KBM-7 (cell line): ENCODE data around the gene SLC35A3.

Experiments used
- DNase-seq: peaks from one replicate; pipeline ENCODE4 v3.0.0-alpha.2; 2015
- in situ Hi-C: fragments of 300-500 bp; cut with MboI; formaldehyde crosslinking; loops from 2 replicates; pipeline ENCODE4 v1.14.3; 2020; ENCODE audit warnings: low sequenced_read_pairs, low pct_unique_long_range_greater_than_20kb, mixed read lengths

SLC35A3 gene

DNA sequence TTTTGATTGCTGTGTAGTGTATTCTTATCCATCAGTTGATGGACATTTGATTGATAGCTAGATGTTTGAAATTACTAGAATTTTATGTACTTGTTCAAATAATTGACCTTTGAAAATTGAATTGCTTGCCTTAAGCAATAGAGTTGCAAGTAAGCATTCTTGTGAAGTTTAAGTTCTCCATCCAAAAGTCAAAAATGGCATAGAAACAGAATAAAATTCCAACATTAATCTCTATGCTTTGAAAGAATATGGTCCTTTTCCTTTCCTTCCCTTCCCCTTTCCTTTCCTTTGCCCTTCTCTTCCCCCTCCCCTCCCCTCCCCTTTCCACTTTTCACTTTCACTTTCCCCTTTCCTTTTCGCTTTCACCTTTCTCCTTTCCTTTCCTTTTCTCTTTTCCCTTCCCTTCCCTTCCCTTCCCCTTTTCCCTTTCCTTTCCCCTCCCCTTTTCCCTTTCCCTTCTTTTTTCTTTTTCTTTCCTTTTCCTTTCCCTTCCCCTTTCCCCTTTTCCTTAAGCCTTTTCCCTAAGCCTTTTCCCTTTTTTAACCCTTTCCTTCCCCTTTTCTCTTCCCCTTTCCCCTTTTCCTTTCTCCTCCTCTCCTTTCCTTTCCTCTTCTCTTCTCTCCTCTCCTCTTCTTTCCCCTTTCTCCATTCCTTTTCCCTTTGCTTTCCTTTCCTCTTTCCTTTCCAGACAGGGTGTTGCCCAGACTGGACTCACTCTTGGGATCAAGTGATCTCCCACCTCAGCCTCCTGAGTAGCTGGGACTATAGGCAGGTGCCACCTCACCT, 95.6 kb downstream of the SLC35A3 start:
- in situ Hi-C loops, result no loop called here

GRCh38 chr1:100065969-100066227, 96.1 kb downstream of the SLC35A3 start:
- in situ Hi-C loops, result no loop called here
- DNase-seq, result no peak

More for the DNA sequence above, 95.6 kb downstream of the SLC35A3 start:
- no peak for DNase-seq

- no peak for DNase-seq
- in situ Hi-C loops, result no loop called here
Measured at GRCh38 chr1:100070201-100070939, 100.6 kb downstream of the SLC35A3 start.

DNA sequence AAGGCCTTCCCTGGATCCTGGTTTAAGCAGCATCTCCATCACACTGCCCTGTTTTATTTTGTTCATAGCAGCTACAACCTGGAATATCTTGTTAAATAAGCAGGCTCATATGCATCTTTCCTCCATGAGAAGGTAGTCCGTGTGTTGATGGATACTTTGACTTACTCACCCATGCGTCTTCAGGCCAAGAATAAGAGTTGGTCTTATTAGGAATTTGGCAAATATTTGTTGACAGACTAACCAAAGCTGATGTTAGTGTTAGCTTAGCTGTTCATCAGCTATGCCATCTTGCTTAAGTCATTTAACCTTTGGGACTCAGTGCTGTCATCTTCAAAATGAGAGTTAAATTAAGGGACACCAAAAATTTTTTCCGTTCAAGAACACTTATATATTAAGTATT, 103.7 kb downstream of the SLC35A3 start:
- no peak for DNase-seq
- in situ Hi-C loops, result no loop called here

- in situ Hi-C loops, result no loop called here
- DNase-seq, result no peak
Measured at GRCh38 chr1:100074604-100075395, 105.0 kb downstream of the SLC35A3 start.

DNA sequence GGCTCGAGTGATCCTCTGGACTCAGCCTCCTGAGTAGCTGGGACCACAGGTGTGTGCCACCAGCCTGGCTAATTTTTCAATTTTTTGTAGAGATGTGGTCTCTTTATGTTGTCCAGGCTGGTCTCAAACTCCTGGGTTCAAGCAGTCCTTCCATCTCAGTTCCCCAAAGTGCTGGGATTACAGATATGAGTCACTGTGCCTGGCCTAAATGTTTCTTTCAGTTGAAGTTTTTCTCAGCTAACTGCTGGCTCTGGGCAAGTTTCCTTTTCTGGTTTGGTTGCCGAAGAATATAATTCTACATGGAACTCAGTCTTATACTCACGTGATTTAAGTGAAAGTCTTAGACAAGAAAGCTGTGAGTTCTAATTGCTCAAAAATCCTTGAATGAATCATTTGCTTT, 106.0 kb downstream of the SLC35A3 start:
- in situ Hi-C loops, result no loop called here

DNA sequence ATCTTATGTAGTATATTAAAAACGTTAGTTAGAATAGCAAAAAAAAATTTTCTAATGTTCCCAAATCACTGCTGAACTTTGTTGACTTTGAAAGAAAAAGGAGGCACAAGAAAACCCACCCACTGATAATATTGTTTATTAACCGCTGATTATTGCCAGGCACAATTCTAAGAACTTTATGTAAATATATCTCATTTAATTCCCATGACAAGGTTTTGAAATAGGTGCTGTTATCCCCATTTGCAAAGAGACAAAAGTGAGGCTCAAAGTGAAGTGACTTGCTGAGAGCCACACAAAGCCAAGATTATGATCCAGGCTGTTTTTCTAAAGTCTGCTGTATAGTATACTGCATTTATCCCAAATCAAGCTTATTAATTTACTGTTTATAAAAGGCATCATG, 106.5 kb downstream of the SLC35A3 start:
- no peak for DNase-seq
- in situ Hi-C loops, result no loop called here

More for the DNA sequence above, 106.0 kb downstream of the SLC35A3 start:
- DNase-seq, result no peak

GRCh38 chr1:100076744-100077143, 106.9 kb downstream of the SLC35A3 start:
- DNase-seq, result no peak
- in situ Hi-C loops, result no loop called here

DNA sequence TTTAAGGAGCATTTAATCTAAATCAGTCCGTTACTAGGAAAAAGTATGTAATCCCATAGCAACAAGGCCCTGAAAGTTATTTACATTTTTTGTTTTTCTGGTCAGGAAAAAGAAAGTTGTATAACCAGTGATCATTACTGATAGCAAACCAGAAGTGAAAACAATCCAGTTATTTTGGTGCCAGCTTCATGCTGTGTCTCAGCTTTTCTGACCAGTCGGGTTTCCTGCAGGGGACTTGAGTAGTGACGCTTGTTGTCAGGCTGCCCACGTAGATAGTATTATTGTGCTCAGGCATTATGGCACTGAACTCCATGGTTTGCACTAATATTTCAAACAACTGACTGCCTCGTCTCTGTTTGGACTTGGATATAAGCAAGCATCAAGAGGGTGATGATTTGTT, 107.7 kb downstream of the SLC35A3 start:
- in situ Hi-C loops, result no loop called here
- no peak for DNase-seq

DNA sequence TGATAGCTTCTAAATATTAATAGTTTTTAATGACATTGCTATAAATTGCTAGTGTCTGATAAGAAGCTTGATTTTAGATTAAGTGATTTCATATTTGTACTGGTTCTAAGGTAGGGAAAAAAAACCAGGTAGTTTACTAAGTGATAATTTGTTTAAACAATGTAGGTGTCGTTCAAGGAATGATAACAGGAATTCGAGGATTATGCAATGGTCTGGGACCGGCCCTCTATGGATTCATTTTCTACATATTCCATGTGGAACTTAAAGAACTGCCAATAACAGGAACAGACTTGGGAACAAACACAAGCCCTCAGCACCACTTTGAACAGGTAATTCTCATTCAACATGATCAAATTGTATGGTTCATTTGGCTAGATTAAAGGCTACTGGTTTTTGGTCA, 110.5 kb downstream of the SLC35A3 start:
- in situ Hi-C loops, result no loop called here
- no peak for DNase-seq
